ENCODE data around the gene RPS27A. TPM values are rescaled to one million over a fixed set of nuclear protein-coding genes. Genes with fewer than 3 reads are reported as not detected.

The RPS27A gene
- total RNA-seq, 2 experiments from 2014 or later = 733 to 818 TPM

Other genes starting within 250 kb of the RPS27A start
- gene RTN4, start 182.2 kb upstream of the RPS27A start, total RNA-seq = 10 to 100 TPM; 71.6 to 88.0 TPM
- 10 to 100 TPM; 11.5 to 15.1 TPM for gene CLHC1, start 395 bp upstream of the RPS27A start, total RNA-seq
- 10 to 100 TPM; 27.7 to 33.5 TPM for gene MTIF2, start 36.5 kb downstream of the RPS27A start, total RNA-seq
- 10 to 100 TPM; 10.9 to 15.9 TPM for gene CCDC88A, start 187.2 kb downstream of the RPS27A start, total RNA-seq